Gastrocnemius medialis (tissue), 4 donors: Measurements from ENCODE around the gene NDUFA11.

Source experiments
- CTCF ChIP-seq, 5 experiments: fragments of 450-650 bp in 3 of 5; fragments of 200-600 bp in 2 of 5; sonication (generic) in 2 of 5; IDR thresholded peaks in 4 of 5; conservative IDR thresholded peaks in 1 of 5; 1 replicate in 4 of 5; 2 replicates in 1 of 5; pipeline ENCODE4 v1.5.1; 2016 to 2019; ENCODE audit warnings: antibody characterized with exemption in 5 of 5, mild to moderate bottlenecking in 3 of 5, moderate library complexity in 3 of 5
- POLR2A ChIP-seq, 2 donors: fragments of 450-650 bp; IDR thresholded peaks; one replicate each; pipeline ENCODE4 v1.6.1; 2017; ENCODE audit warnings: antibody characterized with exemption in 2 of 2, mild to moderate bottlenecking in 2 of 2, moderate library complexity in 2 of 2

GRCh38 chr19:5953030-5953589 lies 49.5 kb upstream of the NDUFA11 start:
- TF ChIP-seq CTCF (IDR thresholded peaks at IDR 0.05 in 4 of 5, conservative IDR thresholded peaks at IDR 0.05 in 1 of 5) (no peak), POLR2A (IDR thresholded peaks at IDR 0.05) (no peak)
